B cell (primary cell): ENCODE data around the gene CRMP1. TPM values are rescaled to one million over a fixed set of nuclear protein-coding genes. Genes with fewer than 3 reads are reported as not detected.

Source experiments
- ATAC-seq: fragments of 200-7000 bp; cut with Tn5 transposase; one replicate; pipeline ENCODE4 v1.10.0; 2021; ENCODE audit warnings: low read depth, mild to moderate bottlenecking, moderate number of reproducible peaks, moderate library complexity
- CTCF ChIA-PET: fragments of 350-600 bp; sonication (Branson Sonifier 250); formaldehyde crosslinking; loops from one replicate; lab custom pipeline; 2021; ENCODE audit warnings: antibody characterized with exemption, inconsistent platforms; lab: Charles Lee
- POLR2A ChIA-PET: fragments of 350-600 bp; sonication (Branson Sonifier 250); formaldehyde crosslinking; loops from one replicate; lab custom pipeline; 2021; ENCODE audit warnings: antibody characterized with exemption; lab: Charles Lee
- DNase-seq: peaks from one replicate; pipeline ENCODE4 v3.0.0; 2013
- H2AFZ ChIP-seq: 2 replicates; pipeline ENCODE4 v1.6.1; 2012; ENCODE audit warnings: mild to moderate bottlenecking, low read depth, low read length; ENCODE audit not compliant: insufficient read depth, poor library complexity, severe bottlenecking
- H3K27ac ChIP-seq, 2 donors: 1 replicate in 1 of 2; 2 replicates in 1 of 2; pipeline ENCODE4 v1.5.1; 2012 to 2013; ENCODE audit warnings: low read length in 2 of 2, mild to moderate bottlenecking in 2 of 2, moderate library complexity in 1 of 2
- H3K27me3 ChIP-seq, 4 experiments: fragments of 200-600 bp in 1 of 4; sonication (generic) in 1 of 4; replicated peaks in 1 of 4; 1 replicate in 2 of 4; 2 replicates in 2 of 4; pipeline versions ENCODE4 v1.6.1 to v1.7.0; 2013 to 2016; ENCODE audit warnings: low read length in 3 of 4, mild to moderate bottlenecking in 2 of 4, mixed read lengths in 1 of 4, moderate library complexity in 1 of 4; ENCODE audit not compliant: insufficient read depth in 4 of 4, control insufficient read depth in 3 of 4; ENCODE audit errors: control extremely low read depth in 1 of 4
- H3K36me3 ChIP-seq, 2 experiments: replicated peaks in 1 of 2; 1 replicate in 1 of 2; 2 replicates in 1 of 2; pipeline versions ENCODE4 v1.6.1 to v1.7.1; 2013; ENCODE audit warnings: low read length in 1 of 2; ENCODE audit not compliant: insufficient read depth in 2 of 2, control insufficient read depth in 1 of 2; ENCODE audit errors: control extremely low read depth in 1 of 2, extremely low read depth in 1 of 2
- H3K4me1 ChIP-seq, 2 donors: fragments of 200-600 bp in 1 of 2; sonication (generic) in 1 of 2; 1 replicate in 1 of 2; 2 replicates in 1 of 2; pipeline versions ENCODE4 v1.5.1 to v1.6.1; 2013 to 2017; ENCODE audit warnings: low read length in 2 of 2; ENCODE audit not compliant: control insufficient read depth in 2 of 2, insufficient read depth in 2 of 2
- H3K4me2 ChIP-seq: replicated peaks from 2 replicates; pipeline ENCODE3; 2012; ENCODE audit warnings: mild to moderate bottlenecking, low read depth, low read length; ENCODE audit not compliant: poor library complexity, severe bottlenecking
- H3K4me3 ChIP-seq, 5 experiments: fragments of 200-600 bp in 1 of 5; sonication (generic) in 1 of 5; 1 replicate in 3 of 5; 2 replicates in 2 of 5; pipeline versions ENCODE4 v1.5.1 to v1.7.0; 2011 to 2016; ENCODE audit warnings: low read length in 4 of 5, mild to moderate bottlenecking in 4 of 5, low read depth in 2 of 5, control low read depth in 1 of 5, moderate library complexity in 1 of 5; ENCODE audit not compliant: insufficient read depth in 1 of 5; ENCODE audit errors: control extremely low read depth in 1 of 5, extremely low read depth in 1 of 5
- H3K79me2 ChIP-seq: fragments of 200-600 bp; sonication (generic); one replicate; pipeline ENCODE4 v1.6.0; 2016; ENCODE audit warnings: low read length; ENCODE audit not compliant: control insufficient read depth, insufficient read depth
- H3K9ac ChIP-seq: fragments of 200-600 bp; sonication (generic); 2 replicates; pipeline ENCODE4 v1.6.1; 2017; ENCODE audit warnings: mild to moderate bottlenecking, low read length, moderate library complexity
- H3K9me3 ChIP-seq, 3 donors: one replicate each; pipeline versions ENCODE4 v1.6.1 to v1.7.1; 2013; ENCODE audit warnings: low read length in 2 of 3; ENCODE audit not compliant: control insufficient read depth in 2 of 3, insufficient read depth in 1 of 3; ENCODE audit errors: control extremely low read depth in 1 of 3
- H4K20me1 ChIP-seq: 2 replicates; pipeline ENCODE4 v1.6.0; 2012; ENCODE audit warnings: mild to moderate bottlenecking, low read length; ENCODE audit not compliant: insufficient read depth, control insufficient read depth, poor library complexity, severe bottlenecking
- H3K27ac Mint-ChIP-seq: one replicate; pipeline ENCODE4 v1.8.0; 2021; ENCODE audit warnings: mixed read lengths
- H3K27me3 Mint-ChIP-seq: one replicate; pipeline ENCODE4 v1.8.0; 2021; ENCODE audit warnings: mixed read lengths
- H3K4me1 Mint-ChIP-seq: one replicate; pipeline ENCODE4 v1.8.0; 2021; ENCODE audit warnings: mixed read lengths
- H3K4me3 Mint-ChIP-seq: one replicate; pipeline ENCODE4 v1.8.0; 2021; ENCODE audit warnings: mixed read lengths
- H3K9me3 Mint-ChIP-seq: one replicate; pipeline ENCODE4 v1.8.0; 2022; ENCODE audit warnings: mixed read lengths; ENCODE audit not compliant: insufficient read depth
- EZH2 ChIP-seq: IDR thresholded peaks from 2 replicates; pipeline ENCODE4 v1.6.1; 2012; ENCODE audit warnings: borderline replicate concordance, low read depth, mild to moderate bottlenecking, moderate library complexity, low read length; ENCODE audit not compliant: insufficient read depth, poor library complexity, severe bottlenecking
- WGBS: methylation state at CpG from one replicate; pipeline ENCODE4 v1.1.5; 2013; ENCODE audit warnings: missing lambda C conversion rate; ENCODE audit not compliant: insufficient coverage; 5-methylcytosine and 5-hydroxymethylcytosine counted together
- intact Hi-C: fragments of 100-400 bp; cut with micrococcal nuclease; formaldehyde crosslinking; loops from one replicate; pipeline ENCODE4 v1.10.0; 2022
- polyA plus RNA-seq: library from polyadenylated mRNA; depleted of rRNA; stranded (reverse); fragments of >200 nt; gene quantifications from 2 replicates; pipeline ENCODE4 v1.2.3, GENCODE V29; 2012
- total RNA-seq, 2 donors: library from RNA; stranded (reverse); fragments of 120-200 nt in 1 of 2; gene quantifications; 1 replicate in 1 of 2; 2 replicates in 1 of 2; pipeline versions ENCODE4 v1.2.3 to v1.2.4, GENCODE V29; 2013 to 2022
- TF ChIP-seq, protein P1 (sequence below): fragments of 200-600 bp; IDR thresholded peaks from one replicate; pipeline ENCODE4 v1.8.0; 2022; ENCODE audit warnings: antibody characterized with exemption, mild to moderate bottlenecking

The CRMP1 gene
- total and polyA plus RNA-seq, 2 donors (not counting 1 experiment from before 2014, with no cell fraction given): 0.13 TPM; not detected in 1

DNA sequence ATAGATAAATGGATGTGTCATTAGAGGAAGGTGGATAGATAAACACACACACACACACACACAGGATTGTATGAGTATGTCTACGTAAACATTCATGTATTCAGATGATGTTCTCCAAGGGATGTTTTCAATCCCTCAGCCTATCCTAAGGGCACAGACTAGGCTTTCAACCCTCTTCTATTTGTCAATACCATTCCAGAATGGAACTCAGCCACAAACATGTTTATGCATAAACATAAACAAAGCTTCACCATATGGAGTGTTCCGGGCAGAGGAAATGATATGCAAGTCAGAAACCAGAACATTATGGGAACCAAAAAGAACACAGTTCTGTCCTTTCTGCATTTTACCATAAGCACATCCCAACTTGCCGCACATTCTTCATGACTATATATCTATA, 25.0 kb downstream of the CRMP1 start:
- TF ChIP-seq EZH2: no peak
- TF ChIP-seq, protein P1, sequence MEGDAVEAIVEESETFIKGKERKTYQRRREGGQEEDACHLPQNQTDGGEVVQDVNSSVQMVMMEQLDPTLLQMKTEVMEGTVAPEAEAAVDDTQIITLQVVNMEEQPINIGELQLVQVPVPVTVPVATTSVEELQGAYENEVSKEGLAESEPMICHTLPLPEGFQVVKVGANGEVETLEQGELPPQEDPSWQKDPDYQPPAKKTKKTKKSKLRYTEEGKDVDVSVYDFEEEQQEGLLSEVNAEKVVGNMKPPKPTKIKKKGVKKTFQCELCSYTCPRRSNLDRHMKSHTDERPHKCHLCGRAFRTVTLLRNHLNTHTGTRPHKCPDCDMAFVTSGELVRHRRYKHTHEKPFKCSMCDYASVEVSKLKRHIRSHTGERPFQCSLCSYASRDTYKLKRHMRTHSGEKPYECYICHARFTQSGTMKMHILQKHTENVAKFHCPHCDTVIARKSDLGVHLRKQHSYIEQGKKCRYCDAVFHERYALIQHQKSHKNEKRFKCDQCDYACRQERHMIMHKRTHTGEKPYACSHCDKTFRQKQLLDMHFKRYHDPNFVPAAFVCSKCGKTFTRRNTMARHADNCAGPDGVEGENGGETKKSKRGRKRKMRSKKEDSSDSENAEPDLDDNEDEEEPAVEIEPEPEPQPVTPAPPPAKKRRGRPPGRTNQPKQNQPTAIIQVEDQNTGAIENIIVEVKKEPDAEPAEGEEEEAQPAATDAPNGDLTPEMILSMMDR: no peak
- Histone ChIP-seq H3K27me3 (peaks cover 0 to 15% (median 3%) of the 10 kb centered on the region in 4 experiments), H3K9ac (no peak overlapping the region), H3K4me2 (no peak overlapping the region), H3K79me2 (no peaks in the 10 kb centered on the region), H4K20me1 (no peaks in the 10 kb centered on the region), H2AFZ (no peak overlapping the region), H3K9me3 (peaks cover 0 to 10% (median 0%) of the 10 kb centered on the region in 3 donors), H3K4me3 (no peak overlapping the region), H3K36me3 (no peaks in the 10 kb centered on the region), H3K27ac (no peak overlapping the region), H3K4me1 (peaks cover 12 to 16% of the 10 kb centered on the region in 2 donors)
- peaks cover 24% of the 10 kb centered on the region for H3K27me3 Mint-ChIP-seq
- H3K9me3 Mint-ChIP-seq: no peaks in the 10 kb centered on the region
- DNase-seq (no peak), ATAC-seq (no peak)
- ChIA-PET CTCF (no interaction called here), POLR2A (no interaction called here)
- H3K4me1 Mint-ChIP-seq: peaks cover 23% of the 10 kb centered on the region
- H3K4me3 Mint-ChIP-seq: no peak overlapping the region
- intact Hi-C loops: no loop called here
- H3K27ac Mint-ChIP-seq: no peak overlapping the region
- WGBS: 100% methylated on average over 1 of the region's 3 CpGs

DNA sequence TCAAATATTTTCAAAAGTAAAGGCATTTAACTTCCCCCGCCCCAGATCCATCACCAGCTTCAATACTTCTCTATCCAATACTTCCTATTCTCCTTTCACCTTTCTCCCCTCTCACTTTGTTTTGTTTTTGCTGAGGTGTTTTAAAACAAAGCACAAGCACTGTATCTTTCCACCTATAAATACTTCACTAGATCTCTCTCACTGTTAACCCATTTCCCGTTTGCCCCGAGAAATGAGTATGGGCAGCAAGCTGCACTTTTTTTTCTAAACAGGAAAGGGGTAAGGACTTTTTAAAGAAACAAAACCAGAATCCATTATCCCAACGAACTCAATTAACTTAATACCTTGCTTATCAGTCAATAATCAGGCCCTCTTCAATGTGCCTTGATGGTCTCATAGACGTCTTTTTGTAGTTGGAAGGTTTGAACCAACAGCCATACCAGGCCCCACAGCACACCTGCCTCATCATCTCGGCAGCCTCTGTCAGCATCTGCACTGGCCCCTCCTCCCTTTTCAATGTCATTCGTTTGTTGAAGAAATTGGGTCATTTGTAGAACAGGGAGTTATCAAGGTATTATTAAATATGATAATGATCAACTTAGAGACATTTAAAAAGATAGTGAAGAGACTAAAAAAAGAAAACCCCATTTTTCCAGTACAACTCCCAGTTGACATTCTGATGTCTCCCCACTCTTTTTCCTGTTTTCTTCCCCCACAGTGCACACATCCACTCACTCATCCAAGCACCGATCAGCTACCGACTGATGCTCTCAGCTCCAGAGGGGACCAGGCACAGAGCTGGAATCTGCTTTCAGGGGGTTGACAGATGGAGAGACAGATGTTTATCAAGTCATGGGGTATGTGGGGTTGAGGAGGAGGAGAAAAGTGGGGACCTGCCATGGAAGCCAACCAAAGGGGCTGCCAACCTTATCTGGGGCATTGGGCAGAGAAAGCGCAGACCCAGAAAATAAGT, 25.8 kb downstream of the CRMP1 start:
- Histone ChIP-seq H3K9me3 (peaks cover 0 to 10% (median 0%) of the 10 kb centered on the region in 3 donors), H3K27me3 (peaks cover 0 to 15% (median 3%) of the 10 kb centered on the region in 4 experiments), H3K9ac (no peak overlapping the region), H2AFZ (no peak overlapping the region), H3K4me2 (no peak overlapping the region), H3K79me2 (no peaks in the 10 kb centered on the region), H3K4me3 (no peak overlapping the region), H3K36me3 (no peaks in the 10 kb centered on the region), H3K27ac (no peak overlapping the region), H4K20me1 (no peaks in the 10 kb centered on the region), H3K4me1 (peaks cover 12 to 16% of the 10 kb centered on the region in 2 donors)
- DNase-seq (no peak), ATAC-seq (no peak)
- Mint-ChIP-seq H3K4me1 (peaks cover 23% of the 10 kb centered on the region), H3K4me3 (no peak overlapping the region), H3K9me3 (no peaks in the 10 kb centered on the region), H3K27me3 (peaks cover 26% of the 10 kb centered on the region), H3K27ac (no peak overlapping the region)
- 80% methylated on average over 1 of the region's 10 CpGs for WGBS
- TF ChIP-seq, protein P1: no peak
- TF ChIP-seq EZH2: no peak
- ChIA-PET POLR2A (no interaction called here), CTCF (no interaction called here)
- intact Hi-C loops: no loop called here
